ENCODE results near the gene MORN5.

Gene MORN5

GRCh38 chr9:122218071-122218934 lies 58.6 kb downstream of the MORN5 start:
- DNase-seq = no peak

DNA sequence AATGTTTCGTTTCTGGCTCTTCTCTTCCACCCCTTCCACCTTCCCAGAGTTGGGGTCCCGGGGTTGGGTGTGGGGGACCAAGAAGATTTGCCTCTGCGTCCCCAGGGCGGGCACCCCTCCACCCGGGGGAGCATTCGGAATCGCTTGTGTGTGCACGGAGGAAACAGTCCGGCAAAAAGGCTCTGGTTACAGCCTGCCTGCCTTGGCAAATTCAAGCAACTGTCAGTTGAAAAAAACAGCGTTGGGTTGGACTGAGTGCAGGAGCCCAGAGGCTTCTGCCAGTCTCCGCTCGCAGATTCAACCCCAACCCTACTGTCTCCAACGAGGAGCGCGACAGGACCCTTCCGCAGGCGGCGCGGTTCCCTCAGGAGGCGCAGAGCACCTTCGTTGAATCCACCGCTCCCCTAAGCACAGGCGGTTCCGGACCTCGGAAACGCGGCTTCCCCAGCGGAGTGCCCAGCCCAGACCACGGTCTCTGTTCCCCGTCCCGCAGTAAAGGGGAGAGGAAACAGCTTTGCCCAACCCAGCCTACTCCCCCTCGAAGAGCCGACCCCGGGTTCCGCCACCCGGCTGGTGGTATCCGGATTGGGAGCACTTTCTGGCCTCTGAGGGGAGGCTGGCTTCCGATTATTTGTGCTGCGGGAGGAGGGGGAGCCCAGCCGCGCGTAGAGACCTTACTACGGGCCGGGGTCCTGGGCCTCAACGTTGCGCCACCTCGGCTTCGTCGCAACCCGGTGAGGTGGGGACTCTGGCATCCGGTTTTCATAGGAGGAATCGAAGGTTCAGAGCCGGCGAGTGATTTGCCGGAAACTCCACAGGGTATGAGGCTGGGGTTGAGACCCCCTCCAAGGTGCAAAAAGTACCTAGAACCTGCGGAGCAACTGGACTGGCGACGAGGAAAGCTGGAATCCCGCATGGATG lies 59.5 kb downstream of the MORN5 start:
- no peak for DNase-seq

DNA sequence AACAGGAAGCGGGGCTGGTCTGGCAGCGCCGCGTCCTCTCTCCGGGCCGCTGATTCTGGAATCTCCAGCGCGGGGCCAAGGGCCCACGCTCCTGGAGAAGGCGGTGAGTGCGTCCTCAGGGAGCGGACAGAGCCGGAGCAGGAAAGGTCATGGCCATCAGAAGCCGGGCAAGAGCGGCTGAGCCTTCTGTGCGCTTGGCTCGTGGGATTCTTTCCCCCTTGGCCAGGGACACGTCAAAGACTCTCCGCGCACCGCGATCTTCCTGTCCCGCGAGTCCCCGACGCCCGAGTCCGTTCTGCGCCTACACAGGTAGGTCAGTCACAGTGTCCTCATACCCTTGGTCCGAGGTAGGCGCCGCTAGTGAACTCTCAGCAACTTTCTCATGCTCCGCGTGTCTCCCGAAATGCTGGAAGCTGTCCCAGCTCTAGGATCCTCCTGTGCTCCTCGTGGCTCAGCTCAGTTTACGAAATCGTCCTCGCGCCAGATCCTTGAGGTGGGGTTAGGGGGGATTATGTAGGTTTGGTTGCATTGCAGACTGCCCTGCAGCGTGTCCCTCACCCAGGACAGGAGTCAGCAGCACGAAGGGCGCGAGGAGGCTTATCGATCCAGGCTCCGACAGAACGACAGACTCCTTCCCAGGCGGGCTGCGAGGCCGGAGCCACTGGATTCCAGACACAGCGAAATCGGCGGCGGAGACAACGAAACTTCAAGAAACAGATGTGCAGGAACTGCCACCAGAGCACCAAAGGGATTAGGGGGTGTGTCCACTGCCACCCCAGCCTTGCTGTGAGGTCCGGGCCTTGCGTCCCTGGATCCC lies 60.4 kb downstream of the MORN5 start:
- DNase-seq = no peak

- DNase-seq = no peak
Measured at GRCh38 chr9:122220673-122221182, 61.0 kb downstream of the MORN5 start.

DNA sequence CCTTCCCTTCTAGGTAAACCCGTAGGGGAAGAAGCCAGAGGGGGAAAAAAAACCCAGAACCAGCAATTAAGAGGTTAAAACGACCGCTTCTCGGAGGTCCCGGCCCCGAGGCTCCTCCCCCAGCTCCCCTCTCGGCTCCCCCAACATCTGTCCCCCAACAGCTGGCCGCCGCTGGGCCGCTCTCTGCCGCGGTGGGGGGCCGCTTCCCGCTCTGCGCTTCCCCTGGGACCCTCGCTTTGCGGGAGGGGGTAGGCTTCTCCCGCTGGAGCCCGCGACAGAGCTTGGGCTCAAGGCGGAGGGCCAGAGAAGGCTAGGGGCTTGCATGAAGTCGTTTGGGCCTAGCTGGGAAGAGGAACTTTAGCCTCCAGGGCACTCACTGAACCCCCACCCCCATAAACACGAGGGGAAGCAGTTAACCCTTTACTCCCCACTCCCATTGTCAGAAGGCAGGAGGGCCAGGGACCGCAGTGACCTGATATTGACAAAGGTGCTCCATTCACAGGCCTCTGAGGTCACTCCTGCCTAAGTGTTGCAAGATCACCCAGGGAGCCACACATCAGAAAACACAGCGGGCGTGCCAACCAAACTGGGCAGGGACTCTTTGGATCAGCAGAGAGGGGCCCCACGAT lies 61.6 kb downstream of the MORN5 start:
- DNase-seq = no peak

DNA sequence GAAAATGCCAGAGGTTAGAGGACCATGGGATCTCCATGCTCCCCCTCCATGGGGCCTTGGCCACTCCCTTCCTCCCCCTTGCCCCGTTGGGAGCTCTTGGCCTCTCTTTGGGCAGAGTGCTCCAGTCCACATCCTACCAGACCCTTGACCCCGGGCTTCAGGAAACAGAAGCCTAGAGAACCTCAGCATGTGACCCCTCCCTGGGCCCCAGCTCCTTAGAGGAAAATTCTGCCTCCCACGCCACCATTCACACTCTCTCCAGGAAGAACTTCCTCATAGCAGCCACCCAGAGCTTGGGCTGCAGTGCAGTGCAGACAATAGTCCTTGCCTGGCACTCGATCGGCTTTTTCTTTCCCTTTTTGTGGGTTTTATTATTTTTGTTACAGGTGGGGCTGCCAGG lies 63.1 kb downstream of the MORN5 start:
- DNase-seq = no peak

DNA sequence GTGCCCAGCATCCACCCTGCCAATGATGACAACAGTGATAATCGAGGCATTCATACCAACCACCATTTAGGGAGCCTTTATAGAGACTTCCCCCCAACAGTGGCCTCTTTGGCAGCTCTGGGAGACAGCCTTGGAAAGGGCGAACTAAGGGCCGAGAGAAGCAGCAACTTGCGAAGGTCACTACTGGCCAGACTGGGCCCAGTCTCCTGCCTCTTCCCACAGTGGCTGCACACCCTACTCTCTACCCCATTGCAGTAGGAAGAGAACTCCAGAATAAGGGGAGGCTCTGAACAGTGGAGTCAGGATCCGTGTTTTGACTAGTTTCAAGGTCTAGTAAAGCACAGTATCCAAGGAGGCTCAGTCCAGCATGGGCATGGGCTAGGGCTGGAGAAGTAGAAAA lies 63.7 kb downstream of the MORN5 start:
- no peak for DNase-seq

DNA sequence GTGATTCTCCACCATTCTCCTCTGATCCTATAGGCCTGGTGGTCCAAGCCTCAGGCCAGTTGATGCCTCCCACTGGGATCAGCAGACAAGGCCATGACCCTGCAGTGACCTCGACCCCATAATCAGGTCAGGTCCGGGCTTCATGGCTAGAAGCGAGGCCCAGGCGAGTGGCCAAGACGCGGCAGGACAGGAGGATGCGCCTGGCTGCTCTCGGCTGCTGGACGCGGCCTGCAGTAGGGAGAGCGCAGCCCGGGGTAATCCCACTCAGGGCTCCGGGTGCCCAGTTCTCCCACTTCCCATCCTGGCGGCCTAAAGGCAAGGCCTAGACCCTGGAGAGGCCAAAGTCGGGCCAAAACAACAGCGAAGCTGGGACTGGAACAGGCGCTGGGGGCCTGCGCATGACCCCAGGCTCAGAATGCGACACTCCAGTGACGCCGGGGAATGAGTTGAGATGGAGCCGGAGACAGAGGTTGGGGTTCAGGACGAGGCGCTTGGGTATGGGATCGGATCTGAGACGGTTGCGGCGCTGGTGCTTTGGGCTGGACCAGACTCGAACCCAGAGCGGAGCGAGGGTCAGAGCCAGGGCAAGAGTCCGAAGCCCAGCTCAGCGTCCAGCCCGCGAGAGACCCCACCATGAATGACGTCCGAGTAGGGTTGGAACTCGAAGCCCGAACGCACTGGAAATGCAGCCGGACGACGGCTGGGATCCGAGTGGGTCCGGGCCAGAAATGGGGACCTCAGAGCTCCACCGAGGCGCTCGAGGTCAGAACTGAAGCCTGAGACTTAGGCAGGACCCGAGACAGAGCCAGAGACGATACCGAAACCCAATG lies 65.8 kb downstream of the MORN5 start:
- DNase-seq = no peak

GRCh38 chr9:122226142-122226757 lies 66.5 kb downstream of the MORN5 start:
- no peak for DNase-seq

- DNase-seq = no peak
Measured at GRCh38 chr9:122226758-122227574, 67.3 kb downstream of the MORN5 start.

DNA sequence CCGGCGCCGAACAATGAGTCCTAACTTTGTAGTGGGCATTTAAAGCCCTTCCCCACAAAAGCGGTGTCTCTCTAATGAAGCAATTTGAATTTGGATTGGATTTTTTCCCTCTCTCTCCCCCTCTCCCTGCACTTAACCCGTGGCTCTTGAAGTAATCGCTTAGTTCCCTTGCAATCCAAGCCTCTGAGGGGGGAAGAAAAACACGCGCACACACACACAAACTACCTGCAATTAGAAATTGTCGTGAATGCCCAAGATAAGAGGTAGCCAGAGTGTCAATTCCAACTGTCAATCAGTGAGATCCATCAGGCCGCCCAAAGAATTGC lies 67.8 kb downstream of the MORN5 start:
- peak; percentile 32 for DNase-seq

- DNase-seq = no peak
Measured at GRCh38 chr9:122228191-122228567, 68.5 kb downstream of the MORN5 start.

- peak; percentile 31 for DNase-seq
Measured at GRCh38 chr9:122228568-122229484, 69.1 kb downstream of the MORN5 start, which contains the start of gene LHX6. Gene LHX6, minus strand, starts transcription at chr9:122228957. Its CDS starts 217 bp downstream, at chr9:122228740.

DNA sequence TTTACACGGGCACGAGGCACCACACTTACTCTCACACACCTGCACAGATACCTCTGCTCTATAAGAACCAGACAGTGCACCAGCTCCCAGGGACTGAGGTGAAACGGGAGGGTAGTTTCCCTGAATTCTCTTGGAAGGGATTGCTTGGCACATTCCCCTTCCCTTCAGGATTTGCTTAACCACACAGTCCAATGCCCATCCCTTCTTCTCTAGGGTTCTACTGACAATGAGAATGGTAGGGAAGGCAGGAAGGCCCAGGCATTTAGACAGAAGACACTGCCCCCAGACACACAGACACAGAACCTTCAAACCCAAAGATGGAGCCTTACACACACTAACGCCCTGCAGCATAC lies 69.8 kb downstream of the MORN5 start:
- no peak for DNase-seq

GRCh38 chr9:122232796-122233306 lies 73.1 kb downstream of the MORN5 start:
- DNase-seq = no peak

- no peak for DNase-seq
Measured at GRCh38 chr9:122234022-122234748, 74.5 kb downstream of the MORN5 start.

DNA sequence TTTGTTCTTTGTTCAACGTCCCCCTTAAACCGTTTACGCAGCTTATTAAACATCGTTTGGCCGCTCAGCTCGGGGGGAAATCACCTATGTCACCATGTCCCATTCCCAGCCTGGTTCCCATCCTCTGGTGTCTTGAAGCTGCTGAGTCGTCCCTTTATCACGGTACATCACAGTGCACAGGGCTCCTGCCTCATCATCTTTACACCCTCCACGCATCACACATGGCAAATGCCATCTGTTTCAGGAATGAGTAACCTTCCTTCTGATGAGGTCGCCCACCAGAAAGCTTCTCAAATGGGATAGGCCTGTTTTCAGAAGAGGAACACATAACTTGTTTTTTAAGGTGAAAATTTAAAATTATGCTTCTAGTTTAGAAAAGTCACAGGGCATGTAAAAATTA lies 77.0 kb downstream of the MORN5 start:
- DNase-seq = peak; percentile 16

GRCh38 chr9:122239722-122240121 lies 80.0 kb downstream of the MORN5 start:
- DNase-seq = no peak
